A172 (cell line): ENCODE data around the gene SRBD1. TPM values are rescaled to one million over a fixed set of nuclear protein-coding genes. Genes with fewer than 3 reads are reported as not detected.

ENCODE experiments used
- DNase-seq: peaks from one replicate; pipeline ENCODE4 v3.0.0-alpha.2; 2015; ENCODE audit warnings: low spot score
- total RNA-seq: library from RNA; depleted of rRNA; stranded (reverse); fragments of >200 nt; shearing (Covaris generic); gene quantifications from 2 replicates; pipeline ENCODE4 v1.2.3, GENCODE V29; 2014

The SRBD1 gene
- total RNA-seq, 1 experiment from 2014 or later, result 28.2 TPM

GRCh38 chr2:45636008-45636407 lies 24.9 kb upstream of the SRBD1 start:
- no peak for DNase-seq

- DNase-seq, result no peak
These were observed 23.2 kb upstream of the SRBD1 start for GRCh38 chr2:45634223-45634622.

GRCh38 chr2:45631955-45632354 lies 20.9 kb upstream of the SRBD1 start:
- DNase-seq, result no peak

- DNase-seq, result no peak
These were observed 20.3 kb upstream of the SRBD1 start for GRCh38 chr2:45631319-45631718.

GRCh38 chr2:45629971-45630370 lies 18.9 kb upstream of the SRBD1 start:
- DNase-seq, result no peak

GRCh38 chr2:45627911-45628310 lies 16.8 kb upstream of the SRBD1 start:
- DNase-seq, result no peak

GRCh38 chr2:45626387-45627221 lies 15.5 kb upstream of the SRBD1 start:
- DNase-seq, result no peak

GRCh38 chr2:45625824-45626223 lies 14.8 kb upstream of the SRBD1 start:
- no peak for DNase-seq

GRCh38 chr2:45623098-45623497 lies 12.0 kb upstream of the SRBD1 start:
- no peak for DNase-seq

- no peak for DNase-seq
These were observed 11.4 kb upstream of the SRBD1 start for GRCh38 chr2:45622336-45623075.

GRCh38 chr2:45617496-45617895 lies 6.4 kb upstream of the SRBD1 start:
- no peak for DNase-seq

- peak; percentile 23 for DNase-seq
These were observed 5.8 kb upstream of the SRBD1 start for GRCh38 chr2:45616658-45617411.

- DNase-seq, result no peak
These were observed 3.9 kb upstream of the SRBD1 start for GRCh38 chr2:45614871-45615415.

- DNase-seq, result no peak
These were observed 3.3 kb upstream of the SRBD1 start for GRCh38 chr2:45614330-45614729.

GRCh38 chr2:45612731-45613130 lies 1.7 kb upstream of the SRBD1 start:
- DNase-seq, result no peak

- no peak for DNase-seq
These were observed 1.2 kb upstream of the SRBD1 start for GRCh38 chr2:45612285-45612684.

GRCh38 chr2:45610281-45611019 lies 617 bp downstream of the SRBD1 start:
- DNase-seq, result peak; percentile 88

GRCh38 chr2:45607701-45608100 lies 3.4 kb downstream of the SRBD1 start:
- DNase-seq, result peak; percentile 69

GRCh38 chr2:45606796-45607195 lies 4.3 kb downstream of the SRBD1 start:
- no peak for DNase-seq

GRCh38 chr2:45605116-45605515 lies 6.0 kb downstream of the SRBD1 start:
- DNase-seq, result no peak

- DNase-seq, result no peak
These were observed 8.4 kb downstream of the SRBD1 start for GRCh38 chr2:45602624-45603023.
